ENCODE measurements around the gene TGM3.

GRCh38 chr20:2342243-2342642, 46.4 kb downstream of the TGM3 start:
- TF ChIP-seq POLR2A (IDR thresholded peaks at IDR 0.05; ENCODE audit: low read depth, low read length) (no peak), SPI1 (IDR thresholded peaks at IDR 0.05; ENCODE audit: low read depth, low read length) (no peak), POLR2AphosphoS5 (IDR thresholded peaks at IDR 0.05; ENCODE audit: low read depth, low read length) (no peak), PAX5 (IDR thresholded peaks at IDR 0.05; ENCODE audit: insufficient read depth, low read length, severe bottlenecking) (no peak), TAF1 (IDR thresholded peaks at IDR 0.05; ENCODE audit: low read depth, low read length) (no peak)

Measured in GM12891 (cell line).